Mucosa of descending colon (tissue), 3 donors: ENCODE data around the gene FIGN. TPM values are rescaled to one million over a fixed set of nuclear protein-coding genes. Genes with fewer than 3 reads are reported as not detected.

ENCODE experiments used
- ATAC-seq: fragments of 200-7000 bp; cut with Tn5 transposase; one replicate; pipeline ENCODE4 v1.9.1; 2020; ENCODE audit warnings: mild to moderate bottlenecking, moderate library complexity
- DNase-seq, 3 donors: peaks; one replicate each; pipeline ENCODE4 v3.0.0-alpha.2; 2020
- H3K36me3 ChIP-seq: fragments of 200-600 bp; one replicate; pipeline ENCODE4 v1.8.0; 2021; ENCODE audit warnings: low read depth, mild to moderate bottlenecking
- H3K4me1 ChIP-seq: fragments of 200-600 bp; one replicate; pipeline ENCODE4 v1.8.0; 2021; ENCODE audit warnings: low read depth, mild to moderate bottlenecking
- H3K4me3 ChIP-seq: fragments of 200-600 bp; one replicate; pipeline ENCODE4 v1.8.0; 2021; ENCODE audit warnings: mild to moderate bottlenecking
- H3K9me3 ChIP-seq: fragments of 200-600 bp; one replicate; pipeline ENCODE4 v1.8.0; 2021; ENCODE audit warnings: mild to moderate bottlenecking
- intact Hi-C, 2 donors: fragments of 100-400 bp; cut with DNase I in 1 of 2; cut with micrococcal nuclease in 1 of 2; formaldehyde crosslinking; loops; one replicate each; pipeline versions ENCODE4 v1.11.0 to v1.11.1; 2022; cut with DNase I, micrococcal nuclease
- total RNA-seq, 3 donors: library from RNA; stranded (reverse); fragmentation: NEBNext Ultra II Directional in 2 of 3; extraction: Animal tissue kit (Norgen Biotek cat#: 25700) in 2 of 3; gene quantifications; one replicate each; pipeline versions ENCODE4 v1.2.1 to v1.2.4, GENCODE V29; 2021 to 2023
- TF ChIP-seq, protein P1 (sequence below): fragments of 200-600 bp; IDR thresholded peaks from one replicate; pipeline ENCODE4 v1.8.0; 2022; ENCODE audit warnings: antibody characterized with exemption, mild to moderate bottlenecking
- donor health status: DM: no; HTN: no; CAD: no; lungs with moderate emphysema.
- donor health status: DM: no; HTN: no; CAD: no.
- donor health status: DM: no; HTN: yes; CAD: no.

FIGN gene
- total RNA-seq, 3 donors from 2014 or later, result 0.84 to 4.1 (median 1.4) TPM

GRCh38 chr2:163686289-163686688, 49.5 kb downstream of the FIGN start:
- Histone ChIP-seq H3K4me3 (no peak overlapping the region), H3K36me3 (no peaks in the 10 kb centered on the region), H3K4me1 (no peaks in the 10 kb centered on the region), H3K9me3 (no peaks in the 10 kb centered on the region)
- intact Hi-C loops, result no loop called here
- TF ChIP-seq, protein P1, sequence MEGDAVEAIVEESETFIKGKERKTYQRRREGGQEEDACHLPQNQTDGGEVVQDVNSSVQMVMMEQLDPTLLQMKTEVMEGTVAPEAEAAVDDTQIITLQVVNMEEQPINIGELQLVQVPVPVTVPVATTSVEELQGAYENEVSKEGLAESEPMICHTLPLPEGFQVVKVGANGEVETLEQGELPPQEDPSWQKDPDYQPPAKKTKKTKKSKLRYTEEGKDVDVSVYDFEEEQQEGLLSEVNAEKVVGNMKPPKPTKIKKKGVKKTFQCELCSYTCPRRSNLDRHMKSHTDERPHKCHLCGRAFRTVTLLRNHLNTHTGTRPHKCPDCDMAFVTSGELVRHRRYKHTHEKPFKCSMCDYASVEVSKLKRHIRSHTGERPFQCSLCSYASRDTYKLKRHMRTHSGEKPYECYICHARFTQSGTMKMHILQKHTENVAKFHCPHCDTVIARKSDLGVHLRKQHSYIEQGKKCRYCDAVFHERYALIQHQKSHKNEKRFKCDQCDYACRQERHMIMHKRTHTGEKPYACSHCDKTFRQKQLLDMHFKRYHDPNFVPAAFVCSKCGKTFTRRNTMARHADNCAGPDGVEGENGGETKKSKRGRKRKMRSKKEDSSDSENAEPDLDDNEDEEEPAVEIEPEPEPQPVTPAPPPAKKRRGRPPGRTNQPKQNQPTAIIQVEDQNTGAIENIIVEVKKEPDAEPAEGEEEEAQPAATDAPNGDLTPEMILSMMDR, result no peak
- DNase-seq (no peak), ATAC-seq (no peak)

DNA sequence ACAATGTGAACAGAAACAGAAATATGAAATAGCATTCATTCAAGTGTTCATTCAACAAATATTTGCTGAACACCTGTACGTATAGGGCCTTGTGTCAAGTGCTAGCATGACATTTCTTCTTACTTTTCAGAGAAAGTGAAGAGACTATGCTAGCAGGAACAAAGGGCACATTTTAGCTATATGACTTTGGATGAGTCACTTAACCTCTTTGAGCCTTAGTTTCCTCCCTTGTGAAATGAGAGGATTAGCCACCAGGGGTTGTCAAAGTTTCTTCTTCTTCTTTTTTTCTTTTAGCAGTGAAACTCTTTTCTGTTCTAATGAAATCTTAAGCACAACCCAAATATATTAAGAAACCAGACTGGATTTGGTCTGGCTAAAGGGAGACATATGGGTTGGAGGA, 53.1 kb downstream of the FIGN start:
- DNase-seq, result no peak
- intact Hi-C loops, result no loop called here
- no peak for ATAC-seq
- TF ChIP-seq, protein P1, result no peak
- Histone ChIP-seq H3K9me3 (no peaks in the 10 kb centered on the region), H3K4me1 (no peaks in the 10 kb centered on the region), H3K4me3 (no peak overlapping the region), H3K36me3 (no peaks in the 10 kb centered on the region)

DNA sequence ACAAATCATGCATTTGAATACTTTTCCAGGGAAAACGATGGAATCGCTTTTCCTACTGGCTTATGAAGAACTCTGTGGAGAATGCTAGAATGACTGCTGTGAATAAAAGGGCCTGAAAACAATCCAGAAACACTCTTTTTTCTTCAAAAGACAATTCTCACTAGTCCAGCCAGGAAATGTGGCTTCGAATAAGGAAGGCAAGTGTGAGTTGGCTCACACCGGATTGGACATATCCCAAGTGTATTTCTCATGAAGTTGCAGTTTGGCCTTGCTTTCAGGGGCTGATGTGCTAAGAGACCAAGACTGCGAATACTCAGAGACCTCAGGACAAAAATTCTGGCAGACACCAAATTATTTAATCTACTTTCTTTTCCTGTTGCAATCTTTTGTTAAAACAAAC, 54.1 kb downstream of the FIGN start:
- ATAC-seq, result no peak
- TF ChIP-seq, protein P1, result no peak

DNA sequence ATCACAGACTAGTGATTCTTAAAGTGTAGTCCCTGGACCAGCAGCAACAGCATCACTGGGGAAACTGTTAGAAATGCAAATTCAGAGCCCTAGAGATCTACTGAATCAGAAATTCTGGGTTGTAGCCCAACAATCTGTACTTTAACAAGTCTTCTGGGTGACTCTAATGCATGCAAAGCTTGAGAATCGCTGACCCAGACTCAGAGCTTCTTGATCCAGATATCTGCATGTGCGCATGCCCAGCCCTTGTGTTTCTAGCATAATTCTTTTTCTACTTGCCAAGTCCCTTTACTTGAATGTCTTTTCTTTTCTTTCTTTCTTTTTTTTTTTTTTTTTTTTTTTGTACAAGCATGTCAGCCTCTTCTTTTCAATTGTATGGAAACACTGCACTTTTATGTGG, 60.4 kb downstream of the FIGN start:
- no peak overlapping the region for H3K4me3 ChIP-seq
- no peaks in the 10 kb centered on the region for H3K36me3 ChIP-seq
- no peaks in the 10 kb centered on the region for H3K4me1 ChIP-seq
- intact Hi-C loops, result no loop called here
- no peak for ATAC-seq
- no peak for DNase-seq
- no peaks in the 10 kb centered on the region for H3K9me3 ChIP-seq
- TF ChIP-seq, protein P1, result no peak

More for the DNA sequence above, 54.1 kb downstream of the FIGN start:
- no peaks in the 10 kb centered on the region for H3K9me3 ChIP-seq
- DNase-seq, result peak in 1 of 3 donors; percentile 3
- H3K4me3 ChIP-seq, result no peak overlapping the region
- no peaks in the 10 kb centered on the region for H3K36me3 ChIP-seq
- intact Hi-C loops, result no loop called here
- H3K4me1 ChIP-seq, result no peaks in the 10 kb centered on the region

GRCh38 chr2:163673522-163673921, 62.3 kb downstream of the FIGN start:
- DNase-seq (no peak), ATAC-seq (no peak)
- Histone ChIP-seq H3K4me3 (no peak overlapping the region), H3K36me3 (no peaks in the 10 kb centered on the region), H3K4me1 (no peaks in the 10 kb centered on the region), H3K9me3 (no peaks in the 10 kb centered on the region)
- intact Hi-C loops, result no loop called here
- TF ChIP-seq, protein P1, result no peak

DNA sequence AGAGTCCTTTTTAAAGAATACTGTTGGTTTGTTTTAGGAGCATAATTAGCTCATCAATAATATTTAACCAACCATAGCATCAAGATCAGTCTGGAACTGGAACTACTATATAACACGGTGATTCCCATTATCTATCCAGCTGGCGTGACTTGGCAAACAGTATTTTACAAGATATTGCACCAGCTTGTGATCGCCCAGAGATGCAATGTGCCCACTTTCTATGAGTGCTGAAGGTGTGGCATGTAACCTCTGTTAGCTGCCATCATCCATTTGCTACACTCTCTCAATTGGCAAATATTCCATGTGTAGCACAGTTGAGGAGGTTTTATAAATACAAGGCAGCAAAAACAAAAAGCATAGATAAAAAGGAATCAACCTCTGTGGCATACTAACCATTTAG, 64.9 kb downstream of the FIGN start:
- no peak overlapping the region for H3K4me3 ChIP-seq
- H3K9me3 ChIP-seq, result no peaks in the 10 kb centered on the region
- ATAC-seq (no peak), DNase-seq (no peak)
- TF ChIP-seq, protein P1, result no peak
- no peaks in the 10 kb centered on the region for H3K4me1 ChIP-seq
- intact Hi-C loops, result no loop called here
- H3K36me3 ChIP-seq, result no peaks in the 10 kb centered on the region
